Ectodermal cell (in vitro differentiated cells): Measurements from ENCODE around the gene SLC24A3.

Experiments used
- H3K27ac ChIP-seq: 2 replicates; pipeline ENCODE4 v1.7.0; 2013; ENCODE audit warnings: mild to moderate bottlenecking, low read depth, low read length; ENCODE audit not compliant: insufficient read depth, poor library complexity, severe bottlenecking
- H3K27me3 ChIP-seq: 2 replicates; pipeline ENCODE4 v1.7.0; 2013; ENCODE audit warnings: mild to moderate bottlenecking, low read length; ENCODE audit not compliant: insufficient read depth, control insufficient read depth, poor library complexity, severe bottlenecking
- H3K36me3 ChIP-seq: one replicate; pipeline ENCODE4 v1.7.0; 2013; ENCODE audit warnings: low read length; ENCODE audit not compliant: control insufficient read depth, insufficient read depth
- H3K4me1 ChIP-seq: one replicate; pipeline ENCODE4 v1.7.0; 2013; ENCODE audit warnings: low read length; ENCODE audit not compliant: control insufficient read depth, insufficient read depth
- H3K4me3 ChIP-seq: 2 replicates; pipeline ENCODE4 v1.7.0; 2013; ENCODE audit warnings: low read depth, low read length, control low read depth; ENCODE audit not compliant: insufficient read depth
- H3K9me3 ChIP-seq: 2 replicates; pipeline ENCODE4 v1.7.0; 2013; ENCODE audit warnings: mild to moderate bottlenecking, low read length, moderate library complexity; ENCODE audit not compliant: control insufficient read depth
- WGBS, 2 experiments: methylation state at CpG; one replicate each; pipeline ENCODE4 v1.1.7; 2013; ENCODE audit warnings: missing lambda C conversion rate in 2 of 2; 5-methylcytosine and 5-hydroxymethylcytosine counted together

SLC24A3 gene

DNA sequence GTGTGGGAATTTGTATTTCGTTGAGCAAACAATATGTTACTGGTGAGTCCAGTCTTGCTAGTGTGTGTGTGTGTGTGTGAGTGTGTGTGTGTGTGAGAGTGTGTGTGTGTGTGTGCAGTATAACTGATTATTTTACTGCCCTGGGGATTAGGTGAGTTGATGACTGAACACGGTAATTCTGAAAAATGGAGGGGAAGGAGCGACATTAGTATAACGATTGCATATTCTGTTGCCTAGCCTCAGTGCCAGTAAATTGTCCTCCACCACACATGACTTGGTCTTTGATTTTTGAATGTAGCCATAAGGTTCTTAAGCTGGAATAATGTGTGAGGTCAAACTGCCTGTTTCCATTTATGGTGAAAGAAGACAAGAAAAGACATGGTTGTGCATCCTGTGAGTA, 121.1 kb downstream of the SLC24A3 start:
- no peaks in the 10 kb centered on the region for H3K9me3 ChIP-seq
- WGBS, 2 experiments: 91 to 97% methylated on average over 4 of the region's 4 CpGs
- H3K27me3 ChIP-seq: no peaks in the 10 kb centered on the region
- H3K4me3 ChIP-seq: no peak overlapping the region
- no peaks in the 10 kb centered on the region for H3K4me1 ChIP-seq
- no peak overlapping the region for H3K27ac ChIP-seq
- no peaks in the 10 kb centered on the region for H3K36me3 ChIP-seq

- Histone ChIP-seq H3K9me3 (no peaks in the 10 kb centered on the region), H3K27me3 (no peaks in the 10 kb centered on the region), H3K4me1 (no peaks in the 10 kb centered on the region), H3K36me3 (no peaks in the 10 kb centered on the region), H3K27ac (no peak overlapping the region), H3K4me3 (no peak overlapping the region)
- 93 to 96% methylated on average over 1 of the region's 1 CpG for WGBS, 2 experiments
Measured at GRCh38 chr20:19335341-19335740, 122.9 kb downstream of the SLC24A3 start.

- Histone ChIP-seq H3K27ac (no peak overlapping the region), H3K9me3 (no peaks in the 10 kb centered on the region), H3K4me3 (no peak overlapping the region), H3K36me3 (no peaks in the 10 kb centered on the region), H3K4me1 (no peaks in the 10 kb centered on the region), H3K27me3 (no peaks in the 10 kb centered on the region)
- 91% methylated on average over 2 of the region's 2 CpGs; no CpG with 5 or more reads in 1 of the 2 experiments for WGBS, 2 experiments
Measured at GRCh38 chr20:19335916-19336315, 123.5 kb downstream of the SLC24A3 start.

DNA sequence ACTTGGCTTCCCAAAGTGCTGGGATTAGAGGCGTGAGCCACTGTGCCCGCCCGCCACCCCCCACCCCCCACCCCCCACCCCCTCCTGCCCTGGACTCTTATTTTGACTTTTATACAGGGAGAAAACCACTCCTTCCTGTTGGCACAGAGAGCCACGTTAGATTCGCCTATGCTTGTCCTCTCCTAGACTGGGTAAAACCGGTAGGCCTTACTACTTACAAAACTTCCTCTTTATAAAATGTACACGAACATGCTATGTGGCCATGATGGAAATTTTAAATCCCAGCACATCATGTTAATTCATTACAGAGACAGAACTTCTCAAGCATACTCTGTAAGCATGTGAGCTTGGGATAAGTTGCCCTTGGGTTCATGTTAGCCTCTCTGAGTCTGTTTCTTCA, 124.2 kb downstream of the SLC24A3 start:
- Histone ChIP-seq H3K27ac (no peak overlapping the region), H3K27me3 (no peaks in the 10 kb centered on the region), H3K4me3 (no peak overlapping the region), H3K9me3 (no peaks in the 10 kb centered on the region), H3K36me3 (no peaks in the 10 kb centered on the region), H3K4me1 (no peaks in the 10 kb centered on the region)
- WGBS, 2 experiments: 85 to 89% methylated on average over 4 of the region's 7 CpGs

- Histone ChIP-seq H3K9me3 (no peaks in the 10 kb centered on the region), H3K36me3 (no peaks in the 10 kb centered on the region), H3K27me3 (no peaks in the 10 kb centered on the region), H3K27ac (no peak overlapping the region), H3K4me1 (no peaks in the 10 kb centered on the region), H3K4me3 (no peak overlapping the region)
- WGBS, 2 experiments: 85 to 86% methylated on average over 3 of the region's 3 CpGs
Measured at GRCh38 chr20:19338380-19338779, 125.9 kb downstream of the SLC24A3 start.

GRCh38 chr20:19338960-19339359, 126.5 kb downstream of the SLC24A3 start:
- Histone ChIP-seq H3K4me1 (no peaks in the 10 kb centered on the region), H3K9me3 (no peaks in the 10 kb centered on the region), H3K4me3 (no peak overlapping the region), H3K36me3 (no peaks in the 10 kb centered on the region), H3K27me3 (no peaks in the 10 kb centered on the region), H3K27ac (no peak overlapping the region)
- WGBS, 2 experiments: 92 to 96% methylated on average over 5 of the region's 6 CpGs

DNA sequence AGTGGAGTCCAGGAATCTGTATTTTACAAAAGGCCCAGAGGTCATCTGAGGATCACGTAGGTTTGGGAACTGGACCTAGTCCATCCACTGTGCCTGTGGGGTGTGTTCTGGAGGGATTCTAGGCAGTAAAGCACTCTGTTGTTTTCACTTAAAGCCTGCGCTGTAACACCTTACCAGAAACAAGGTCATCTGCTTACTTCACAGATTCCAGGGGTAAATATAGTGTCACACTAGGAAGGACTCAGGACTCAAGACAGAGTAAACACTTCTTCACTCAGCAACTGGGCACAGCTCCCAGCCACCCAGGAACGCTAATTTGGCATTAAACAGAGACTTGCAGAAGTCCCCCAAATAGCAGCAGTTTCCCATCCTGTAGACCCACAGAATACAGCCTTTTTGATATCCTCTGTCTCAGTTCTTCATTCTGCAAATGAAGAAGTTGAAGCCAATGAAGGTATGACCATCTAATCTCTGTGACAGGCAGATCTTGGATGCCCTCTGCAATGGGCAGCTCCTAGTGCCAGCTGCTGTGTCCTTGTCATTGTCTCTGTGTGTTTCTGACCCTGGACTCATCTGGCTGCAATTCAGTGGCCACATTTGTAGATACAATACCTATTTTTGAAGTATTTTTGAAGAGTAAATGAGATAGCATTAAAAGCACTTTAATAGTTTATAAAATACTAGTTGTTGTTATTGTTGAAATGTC, 129.1 kb downstream of the SLC24A3 start:
- 93 to 95% methylated on average over 3 of the region's 3 CpGs for WGBS, 2 experiments
- H3K36me3 ChIP-seq: no peaks in the 10 kb centered on the region
- no peaks in the 10 kb centered on the region for H3K9me3 ChIP-seq
- no peaks in the 10 kb centered on the region for H3K4me1 ChIP-seq
- no peak overlapping the region for H3K27ac ChIP-seq
- no peak overlapping the region for H3K4me3 ChIP-seq
- no peaks in the 10 kb centered on the region for H3K27me3 ChIP-seq

GRCh38 chr20:19344341-19344740, 131.9 kb downstream of the SLC24A3 start:
- WGBS, 2 experiments: 86 to 90% methylated on average over 2 of the region's 2 CpGs
- H3K27ac ChIP-seq: no peak overlapping the region
- no peaks in the 10 kb centered on the region for H3K9me3 ChIP-seq
- H3K4me1 ChIP-seq: no peaks in the 10 kb centered on the region
- H3K36me3 ChIP-seq: no peaks in the 10 kb centered on the region
- no peaks in the 10 kb centered on the region for H3K27me3 ChIP-seq
- no peak overlapping the region for H3K4me3 ChIP-seq

- Histone ChIP-seq H3K4me1 (no peaks in the 10 kb centered on the region), H3K27ac (no peak overlapping the region), H3K4me3 (no peak overlapping the region), H3K36me3 (no peaks in the 10 kb centered on the region), H3K9me3 (no peaks in the 10 kb centered on the region), H3K27me3 (no peaks in the 10 kb centered on the region)
- 91 to 92% methylated on average over 11 of the region's 11 CpGs for WGBS, 2 experiments
Measured at GRCh38 chr20:19347943-19348456, 135.6 kb downstream of the SLC24A3 start.

DNA sequence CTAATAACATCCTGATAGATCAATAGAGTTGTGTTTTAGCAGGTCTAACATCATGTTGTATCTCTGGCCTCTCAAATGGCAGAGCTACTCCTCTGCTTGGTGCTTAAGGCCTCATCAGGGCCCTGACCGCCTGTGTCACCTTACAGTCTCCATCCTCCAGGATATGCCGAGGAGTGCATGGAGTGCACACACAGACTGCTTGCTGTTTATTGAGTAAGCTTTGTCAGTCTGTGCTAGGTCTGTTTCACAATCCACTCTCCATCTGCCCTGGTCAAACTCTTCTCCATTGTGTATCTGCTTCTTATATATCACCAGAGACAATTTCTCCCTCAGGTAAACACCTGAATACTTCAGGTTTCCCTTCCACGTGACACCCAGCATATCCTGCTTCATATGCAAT, 136.1 kb downstream of the SLC24A3 start:
- Histone ChIP-seq H3K4me1 (no peaks in the 10 kb centered on the region), H3K9me3 (no peaks in the 10 kb centered on the region), H3K36me3 (no peaks in the 10 kb centered on the region), H3K27me3 (no peaks in the 10 kb centered on the region), H3K4me3 (no peak overlapping the region), H3K27ac (no peak overlapping the region)
- 89 to 91% methylated on average over 3 of the region's 3 CpGs for WGBS, 2 experiments
